GM12878 (cell line): Measurements from ENCODE around the gene PEX16. TPM values are rescaled to one million over a fixed set of nuclear protein-coding genes. Genes with fewer than 3 reads are reported as not detected.

ENCODE experiments used
- ASH2L ChIP-seq: fragments of 300-600, 200-600 bp; sonication (generic); IDR thresholded peaks from 2 replicates; pipeline ENCODE4 v1.6.1; 2017; ENCODE audit warnings: low read depth, mild to moderate bottlenecking, borderline replicate concordance
- CEBPB ChIP-seq, 2 experiments: fragments of 150-350 bp in 1 of 2; IDR thresholded peaks; 2 replicates each; pipeline ENCODE4 v1.6.1; 2012 to 2014; ENCODE audit warnings: low read depth in 2 of 2, low read length in 2 of 2, borderline replicate concordance in 1 of 2, inconsistent platforms in 1 of 2
- IKZF2 ChIP-seq, 2 experiments: fragments of 450-650 bp; IDR thresholded peaks; 2 replicates each; pipeline ENCODE4 v1.6.1; 2017; ENCODE audit warnings: mild to moderate bottlenecking in 2 of 2, moderate library complexity in 2 of 2
- IRF4 ChIP-seq: IDR thresholded peaks from 2 replicates; pipeline ENCODE4 v1.6.1; 2011; ENCODE audit warnings: low read depth, low read length
- JUND ChIP-seq: IDR thresholded peaks from 2 replicates; pipeline ENCODE4 v1.6.1; 2012; ENCODE audit warnings: low read depth, mild to moderate bottlenecking, low read length, improper control_type of control experiment, moderate library complexity
- KLF5 ChIP-seq: fragments of 450-650 bp; IDR thresholded peaks from 2 replicates; pipeline ENCODE4 v1.6.1; 2014; ENCODE audit warnings: mild to moderate bottlenecking; ENCODE audit not compliant: partially characterized antibody
- MXI1 ChIP-seq: fragments of 150-350 bp; IDR thresholded peaks from 2 replicates; pipeline ENCODE4 v1.6.1; 2011; ENCODE audit warnings: low read depth, mild to moderate bottlenecking, inconsistent platforms, low read length, improper control_type of control experiment
- NRF1 ChIP-seq: conservative IDR thresholded peaks from 2 replicates; pipeline ENCODE4 v1.6.1; 2011; ENCODE audit warnings: mild to moderate bottlenecking, low read depth, low read length, improper control_type of control experiment
- POLR2AphosphoS5 ChIP-seq: IDR thresholded peaks from 2 replicates; pipeline ENCODE4 v1.6.1; 2011; ENCODE audit warnings: mild to moderate bottlenecking, low read length, inconsistent platforms
- RCOR1 ChIP-seq: conservative IDR thresholded peaks from 2 replicates; pipeline ENCODE4 v1.6.1; 2012; ENCODE audit warnings: low read depth, low read length, improper control_type of control experiment
- SMAD5 ChIP-seq: IDR thresholded peaks from 2 replicates; pipeline ENCODE4 v1.6.1; 2016; ENCODE audit warnings: antibody characterized with exemption, low read depth
- SPI1 ChIP-seq: IDR thresholded peaks from 2 replicates; pipeline ENCODE4 v1.6.1; 2011; ENCODE audit warnings: low read depth, mild to moderate bottlenecking, low read length, moderate library complexity, borderline replicate concordance; ENCODE audit not compliant: insufficient read depth
- SRF ChIP-seq, 2 experiments: IDR thresholded peaks; 2 replicates each; pipeline ENCODE4 v1.6.1; 2011; ENCODE audit warnings: low read depth in 2 of 2, low read length in 2 of 2, mild to moderate bottlenecking in 1 of 2, moderate library complexity in 1 of 2
- STAT1 ChIP-seq: fragments of 450-650 bp; conservative IDR thresholded peaks from 2 replicates; pipeline ENCODE4 v1.6.1; 2014; ENCODE audit warnings: antibody characterized with exemption, mild to moderate bottlenecking
- TAF1 ChIP-seq: IDR thresholded peaks from 2 replicates; pipeline ENCODE4 v1.6.1; 2011; ENCODE audit warnings: mild to moderate bottlenecking, low read depth, low read length, borderline replicate concordance
- ZNF24 ChIP-seq: fragments of 450-650 bp; IDR thresholded peaks from 2 replicates; pipeline ENCODE4 v1.6.1; 2017; ENCODE audit warnings: antibody characterized with exemption, mild to moderate bottlenecking
- polyA plus RNA-seq, 11 experiments: library from polyadenylated mRNA; depleted of rRNA in 4 of 11; unstranded in 6 of 11; stranded (reverse) in 5 of 11; fragments of >200 nt; fragmentation: Nextera tagmentation in 4 of 11; fragmentation: Illumina TruSeq in 1 of 11; extraction: Ambion mirVana in 4 of 11; extraction: Trizol in 1 of 11; gene quantifications; 1 replicate in 1 of 11; 2 replicates in 10 of 11; pipeline versions ENCODE4 v1.2.1 to v1.2.3, GENCODE V29; 2011 to 2016; ENCODE audit warnings: inconsistent platforms in 2 of 11, missing spikeins in 2 of 11, low read depth in 1 of 11
- total RNA-seq, 4 experiments: library from RNA; depleted of rRNA in 3 of 4; stranded (reverse); fragments of >200 nt in 3 of 4; fragmentation: Illumina TruSeq in 1 of 4; extraction: Trizol in 1 of 4; gene quantifications; 2 replicates each; pipeline versions ENCODE4 v1.2.1 to v1.2.3, GENCODE V29; 2013 to 2021
- TF ChIP-seq, protein P1 (sequence below): fragments of 450-650 bp; formaldehyde crosslinking; IDR thresholded peaks from 2 replicates; pipeline ENCODE4 v1.4.0; 2022; ENCODE audit warnings: mild to moderate bottlenecking, moderate library complexity
- TF ChIP-seq, protein P2 (sequence below): fragments of 450-650 bp; IDR thresholded peaks from 2 replicates; pipeline ENCODE4 v1.6.1; 2017; ENCODE audit warnings: mild to moderate bottlenecking, moderate library complexity
- TF ChIP-seq, protein P3 (sequence below): IDR thresholded peaks from 2 replicates; pipeline ENCODE4 v1.6.1; 2011; ENCODE audit warnings: low read depth, mild to moderate bottlenecking, low read length, moderate library complexity, borderline replicate concordance; ENCODE audit errors: extremely low read depth
- TF ChIP-seq, protein P4 (sequence below): fragments of 450-650 bp; IDR thresholded peaks from 2 replicates; pipeline ENCODE4 v1.6.1; 2014; ENCODE audit warnings: mild to moderate bottlenecking

PEX16 gene
- total and polyA plus RNA-seq, 10 of the 15 experiments (the other 5 are each of a cell fraction or from before 2014, with no cell fraction given): 1.4 to 53.5 (median 27.6) TPM

DNA sequence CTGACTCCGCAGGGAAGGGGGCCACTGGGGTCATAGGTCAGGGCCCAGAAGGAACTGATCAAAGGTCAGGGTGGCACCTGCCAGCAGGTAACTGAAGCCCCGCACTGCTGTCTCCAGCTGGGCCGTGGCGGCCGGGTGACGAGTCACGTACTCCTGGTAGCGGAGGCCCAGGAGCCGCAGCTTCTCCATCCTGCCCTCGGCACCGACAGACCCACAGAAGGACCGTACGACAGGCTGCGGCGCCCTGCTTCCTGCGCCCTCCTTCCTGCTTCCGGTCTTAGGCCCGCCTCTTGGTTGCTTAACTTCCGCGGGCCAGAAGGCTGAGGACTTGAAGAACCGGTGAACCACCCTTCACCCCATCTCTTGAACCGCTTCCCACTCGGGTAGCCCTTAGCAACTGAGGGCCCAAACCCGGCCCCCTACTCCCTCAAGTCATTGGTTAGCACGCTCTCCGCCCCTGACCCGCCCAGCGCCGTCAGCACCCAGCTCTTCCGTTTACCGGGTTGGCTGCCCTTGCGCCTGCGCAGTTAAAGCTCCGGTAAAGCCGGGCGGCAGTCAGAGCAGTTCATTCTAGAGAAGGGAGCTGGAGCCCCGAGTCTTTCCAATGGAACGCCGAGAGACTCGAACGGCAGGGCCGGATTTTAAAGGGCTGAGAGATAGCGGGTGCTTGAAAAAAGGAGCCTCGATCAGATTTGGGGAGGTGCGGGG is at the start of gene PEX16 (continued):
- TF ChIP-seq, protein P1, sequence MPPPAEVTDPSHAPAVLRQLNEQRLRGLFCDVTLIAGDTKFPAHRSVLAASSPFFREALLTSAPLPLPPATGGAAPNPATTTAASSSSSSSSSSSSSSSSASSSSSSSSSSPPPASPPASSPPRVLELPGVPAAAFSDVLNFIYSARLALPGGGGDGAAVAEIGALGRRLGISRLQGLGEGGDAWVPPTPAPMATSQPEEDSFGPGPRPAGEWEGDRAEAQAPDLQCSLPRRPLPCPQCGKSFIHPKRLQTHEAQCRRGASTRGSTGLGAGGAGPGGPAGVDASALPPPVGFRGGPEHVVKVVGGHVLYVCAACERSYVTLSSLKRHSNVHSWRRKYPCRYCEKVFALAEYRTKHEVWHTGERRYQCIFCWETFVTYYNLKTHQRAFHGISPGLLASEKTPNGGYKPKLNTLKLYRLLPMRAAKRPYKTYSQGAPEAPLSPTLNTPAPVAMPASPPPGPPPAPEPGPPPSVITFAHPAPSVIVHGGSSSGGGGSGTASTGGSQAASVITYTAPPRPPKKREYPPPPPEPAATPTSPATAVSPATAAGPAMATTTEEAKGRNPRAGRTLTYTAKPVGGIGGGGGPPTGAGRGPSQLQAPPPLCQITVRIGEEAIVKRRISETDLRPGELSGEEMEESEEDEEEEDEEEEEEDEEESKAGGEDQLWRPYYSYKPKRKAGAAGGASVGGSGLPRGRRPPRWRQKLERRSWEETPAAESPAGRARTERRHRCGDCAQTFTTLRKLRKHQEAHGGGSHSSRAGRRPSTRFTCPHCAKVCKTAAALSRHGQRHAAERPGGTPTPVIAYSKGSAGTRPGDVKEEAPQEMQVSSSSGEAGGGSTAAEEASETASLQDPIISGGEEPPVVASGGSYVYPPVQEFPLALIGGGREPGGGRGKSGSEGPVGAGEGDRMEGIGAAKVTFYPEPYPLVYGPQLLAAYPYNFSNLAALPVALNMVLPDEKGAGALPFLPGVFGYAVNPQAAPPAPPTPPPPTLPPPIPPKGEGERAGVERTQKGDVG: no peak
- TF ChIP-seq CEBPB (IDR thresholded peaks at IDR 0.05; ENCODE audit: borderline replicate concordance in 1 of 2, low read depth in 2 of 2, low read length in 2 of 2) (peak in 1 of 2 experiments; percentile 93; a peak in 2 of 4 replicates), SMAD5 (peak; percentile 79; the same call in 1 of the 2 replicates), SRF (IDR thresholded peaks at IDR 0.05; ENCODE audit: low read depth in 2 of 2, low read length in 2 of 2) (peak; percentile 78 to 99), ZNF24 (no peak), SPI1 (0 out of 2 replicates have a peak, but pooled peaks have one; percentile 18), MXI1 (0 out of 2 replicates have a peak, but pooled peaks have one; percentile 43), RCOR1 (no peak), JUND (no peak), POLR2AphosphoS5 (peak; percentile 98), ASH2L (no peak; the same call in 1 of the 2 replicates), KLF5 (peak; percentile 33), TAF1 (peak; percentile 75), IKZF2 (IDR thresholded peaks at IDR 0.05) (no peak), STAT1 (no peak; the same call in 1 of the 2 replicates), NRF1 (peak; percentile 77), IRF4 (no peak)
- TF ChIP-seq, protein P2, sequence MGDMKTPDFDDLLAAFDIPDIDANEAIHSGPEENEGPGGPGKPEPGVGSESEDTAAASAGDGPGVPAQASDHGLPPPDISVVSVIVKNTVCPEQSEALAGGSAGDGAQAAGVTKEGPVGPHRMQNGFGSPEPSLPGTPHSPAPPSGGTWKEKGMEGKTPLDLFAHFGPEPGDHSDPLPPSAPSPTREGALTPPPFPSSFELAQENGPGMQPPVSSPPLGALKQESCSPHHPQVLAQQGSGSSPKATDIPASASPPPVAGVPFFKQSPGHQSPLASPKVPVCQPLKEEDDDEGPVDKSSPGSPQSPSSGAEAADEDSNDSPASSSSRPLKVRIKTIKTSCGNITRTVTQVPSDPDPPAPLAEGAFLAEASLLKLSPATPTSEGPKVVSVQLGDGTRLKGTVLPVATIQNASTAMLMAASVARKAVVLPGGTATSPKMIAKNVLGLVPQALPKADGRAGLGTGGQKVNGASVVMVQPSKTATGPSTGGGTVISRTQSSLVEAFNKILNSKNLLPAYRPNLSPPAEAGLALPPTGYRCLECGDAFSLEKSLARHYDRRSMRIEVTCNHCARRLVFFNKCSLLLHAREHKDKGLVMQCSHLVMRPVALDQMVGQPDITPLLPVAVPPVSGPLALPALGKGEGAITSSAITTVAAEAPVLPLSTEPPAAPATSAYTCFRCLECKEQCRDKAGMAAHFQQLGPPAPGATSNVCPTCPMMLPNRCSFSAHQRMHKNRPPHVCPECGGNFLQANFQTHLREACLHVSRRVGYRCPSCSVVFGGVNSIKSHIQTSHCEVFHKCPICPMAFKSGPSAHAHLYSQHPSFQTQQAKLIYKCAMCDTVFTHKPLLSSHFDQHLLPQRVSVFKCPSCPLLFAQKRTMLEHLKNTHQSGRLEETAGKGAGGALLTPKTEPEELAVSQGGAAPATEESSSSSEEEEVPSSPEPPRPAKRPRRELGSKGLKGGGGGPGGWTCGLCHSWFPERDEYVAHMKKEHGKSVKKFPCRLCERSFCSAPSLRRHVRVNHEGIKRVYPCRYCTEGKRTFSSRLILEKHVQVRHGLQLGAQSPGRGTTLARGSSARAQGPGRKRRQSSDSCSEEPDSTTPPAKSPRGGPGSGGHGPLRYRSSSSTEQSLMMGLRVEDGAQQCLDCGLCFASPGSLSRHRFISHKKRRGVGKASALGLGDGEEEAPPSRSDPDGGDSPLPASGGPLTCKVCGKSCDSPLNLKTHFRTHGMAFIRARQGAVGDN: peak; percentile 50; the same call in 1 of the 2 replicates
- TF ChIP-seq, protein P3, sequence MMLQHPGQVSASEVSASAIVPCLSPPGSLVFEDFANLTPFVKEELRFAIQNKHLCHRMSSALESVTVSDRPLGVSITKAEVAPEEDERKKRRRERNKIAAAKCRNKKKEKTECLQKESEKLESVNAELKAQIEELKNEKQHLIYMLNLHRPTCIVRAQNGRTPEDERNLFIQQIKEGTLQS: no peak
- TF ChIP-seq, protein P4, sequence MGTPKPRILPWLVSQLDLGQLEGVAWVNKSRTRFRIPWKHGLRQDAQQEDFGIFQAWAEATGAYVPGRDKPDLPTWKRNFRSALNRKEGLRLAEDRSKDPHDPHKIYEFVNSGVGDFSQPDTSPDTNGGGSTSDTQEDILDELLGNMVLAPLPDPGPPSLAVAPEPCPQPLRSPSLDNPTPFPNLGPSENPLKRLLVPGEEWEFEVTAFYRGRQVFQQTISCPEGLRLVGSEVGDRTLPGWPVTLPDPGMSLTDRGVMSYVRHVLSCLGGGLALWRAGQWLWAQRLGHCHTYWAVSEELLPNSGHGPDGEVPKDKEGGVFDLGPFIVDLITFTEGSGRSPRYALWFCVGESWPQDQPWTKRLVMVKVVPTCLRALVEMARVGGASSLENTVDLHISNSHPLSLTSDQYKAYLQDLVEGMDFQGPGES: no peak
